Loucy (cell line): ENCODE results near the gene CCDC40.

Experiments
- H2AFZ ChIP-seq: fragments of 200-600 bp; sonication (generic); 2 replicates; pipeline ENCODE4 v1.6.0; 2016; ENCODE audit warnings: antibody characterized with exemption, mild to moderate bottlenecking, low read length, moderate library complexity
- H3F3A ChIP-seq: fragments of 200-600 bp; 2 replicates; pipeline ENCODE4 v1.6.0; 2016; ENCODE audit warnings: antibody characterized with exemption, low read depth, mild to moderate bottlenecking
- H3K27me3 ChIP-seq: fragments of 200-600 bp; sonication (generic); 2 replicates; pipeline ENCODE4 v1.6.1; 2014; ENCODE audit warnings: low read length, mild to moderate bottlenecking; ENCODE audit not compliant: insufficient read depth, poor library complexity, severe bottlenecking
- H3K36me3 ChIP-seq: fragments of 200-600 bp; sonication (generic); 2 replicates; pipeline ENCODE4 v1.6.1; 2016; ENCODE audit warnings: low read length; ENCODE audit not compliant: insufficient read depth
- H3K4me1 ChIP-seq: fragments of 200-600 bp; sonication (generic); 2 replicates; pipeline ENCODE4 v1.5.1; 2014; ENCODE audit warnings: low read length, mild to moderate bottlenecking; ENCODE audit not compliant: insufficient read depth, poor library complexity, severe bottlenecking
- H3K4me2 ChIP-seq: fragments of 200-600 bp; sonication (generic); 2 replicates; pipeline ENCODE4 v1.6.0; 2014; ENCODE audit warnings: antibody characterized with exemption, low read length, low read depth, mild to moderate bottlenecking; ENCODE audit not compliant: poor library complexity, severe bottlenecking
- H3K4me3 ChIP-seq: fragments of 200-600 bp; sonication (generic); 2 replicates; pipeline ENCODE4 v1.5.1; 2014; ENCODE audit warnings: low read length, mild to moderate bottlenecking, mixed read lengths; ENCODE audit not compliant: poor library complexity, severe bottlenecking
- H3K79me2 ChIP-seq: fragments of 200-600 bp; sonication (generic); 2 replicates; pipeline ENCODE4 v1.6.1; 2014; ENCODE audit warnings: low read length; ENCODE audit not compliant: insufficient read depth
- H3K9ac ChIP-seq: fragments of 200-600 bp; sonication (generic); 2 replicates; pipeline ENCODE4 v1.6.0; 2014; ENCODE audit warnings: mild to moderate bottlenecking, low read depth, low read length, moderate library complexity; ENCODE audit not compliant: poor library complexity, severe bottlenecking
- H3K9me2 ChIP-seq: fragments of 200-600 bp; sonication (generic); replicated peaks from 2 replicates; pipeline ENCODE4 v1.6.1; 2016; ENCODE audit warnings: low read depth, low read length, mixed read lengths
- H3K9me3 ChIP-seq: fragments of 200-600 bp; sonication (generic); 2 replicates; pipeline ENCODE4 v1.6.1; 2014; ENCODE audit warnings: mild to moderate bottlenecking, antibody characterized with exemption, low read length, low read depth; ENCODE audit not compliant: insufficient read depth
- H4K20me1 ChIP-seq: fragments of 200-600 bp; sonication (generic); 2 replicates; pipeline ENCODE4 v1.6.0; 2014; ENCODE audit warnings: antibody characterized with exemption, low read length, mild to moderate bottlenecking; ENCODE audit not compliant: insufficient read depth, poor library complexity, severe bottlenecking
- EZH2phosphoT487 ChIP-seq: fragments of 200-600 bp; IDR thresholded peaks from 2 replicates; pipeline ENCODE4 v1.6.1; 2018; ENCODE audit warnings: antibody characterized with exemption, mild to moderate bottlenecking, moderate library complexity, borderline replicate concordance
- TF ChIP-seq, protein P1 (sequence below): fragments of 200-600 bp; sonication (generic); conservative IDR thresholded peaks from 2 replicates; pipeline ENCODE4 v1.5.1; 2014; ENCODE audit warnings: mild to moderate bottlenecking, antibody characterized with exemption, low read length

CCDC40 gene

GRCh38 chr17:80058311-80058955 is 22.0 kb downstream of the CCDC40 start:
- Histone ChIP-seq H3K79me2 (no peaks in the 10 kb centered on the region), H3K27me3 (no peaks in the 10 kb centered on the region), H3K36me3 (no peaks in the 10 kb centered on the region), H4K20me1 (no peaks in the 10 kb centered on the region), H2AFZ (no peak overlapping the region), H3F3A (no peaks in the 10 kb centered on the region), H3K4me1 (no peaks in the 10 kb centered on the region), H3K9me2 (no peaks in the 10 kb centered on the region), H3K4me3 (no peak overlapping the region), H3K9me3 (no peaks in the 10 kb centered on the region), H3K9ac (no peak overlapping the region), H3K4me2 (no peak overlapping the region)
- TF ChIP-seq EZH2phosphoT487, result no peak
- TF ChIP-seq, protein P1, sequence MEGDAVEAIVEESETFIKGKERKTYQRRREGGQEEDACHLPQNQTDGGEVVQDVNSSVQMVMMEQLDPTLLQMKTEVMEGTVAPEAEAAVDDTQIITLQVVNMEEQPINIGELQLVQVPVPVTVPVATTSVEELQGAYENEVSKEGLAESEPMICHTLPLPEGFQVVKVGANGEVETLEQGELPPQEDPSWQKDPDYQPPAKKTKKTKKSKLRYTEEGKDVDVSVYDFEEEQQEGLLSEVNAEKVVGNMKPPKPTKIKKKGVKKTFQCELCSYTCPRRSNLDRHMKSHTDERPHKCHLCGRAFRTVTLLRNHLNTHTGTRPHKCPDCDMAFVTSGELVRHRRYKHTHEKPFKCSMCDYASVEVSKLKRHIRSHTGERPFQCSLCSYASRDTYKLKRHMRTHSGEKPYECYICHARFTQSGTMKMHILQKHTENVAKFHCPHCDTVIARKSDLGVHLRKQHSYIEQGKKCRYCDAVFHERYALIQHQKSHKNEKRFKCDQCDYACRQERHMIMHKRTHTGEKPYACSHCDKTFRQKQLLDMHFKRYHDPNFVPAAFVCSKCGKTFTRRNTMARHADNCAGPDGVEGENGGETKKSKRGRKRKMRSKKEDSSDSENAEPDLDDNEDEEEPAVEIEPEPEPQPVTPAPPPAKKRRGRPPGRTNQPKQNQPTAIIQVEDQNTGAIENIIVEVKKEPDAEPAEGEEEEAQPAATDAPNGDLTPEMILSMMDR, result no peak

- Histone ChIP-seq H3K4me1 (no peaks in the 10 kb centered on the region), H3K9me3 (no peaks in the 10 kb centered on the region), H3F3A (no peaks in the 10 kb centered on the region), H3K4me3 (no peak overlapping the region), H4K20me1 (no peaks in the 10 kb centered on the region), H3K9ac (no peak overlapping the region), H3K4me2 (no peak overlapping the region), H3K27me3 (no peaks in the 10 kb centered on the region), H2AFZ (no peak overlapping the region), H3K9me2 (no peaks in the 10 kb centered on the region), H3K36me3 (no peaks in the 10 kb centered on the region), H3K79me2 (no peaks in the 10 kb centered on the region)
- TF ChIP-seq, protein P1, result no peak
- TF ChIP-seq EZH2phosphoT487, result no peak
These were observed 24.2 kb downstream of the CCDC40 start for GRCh38 chr17:80060644-80061043.

DNA sequence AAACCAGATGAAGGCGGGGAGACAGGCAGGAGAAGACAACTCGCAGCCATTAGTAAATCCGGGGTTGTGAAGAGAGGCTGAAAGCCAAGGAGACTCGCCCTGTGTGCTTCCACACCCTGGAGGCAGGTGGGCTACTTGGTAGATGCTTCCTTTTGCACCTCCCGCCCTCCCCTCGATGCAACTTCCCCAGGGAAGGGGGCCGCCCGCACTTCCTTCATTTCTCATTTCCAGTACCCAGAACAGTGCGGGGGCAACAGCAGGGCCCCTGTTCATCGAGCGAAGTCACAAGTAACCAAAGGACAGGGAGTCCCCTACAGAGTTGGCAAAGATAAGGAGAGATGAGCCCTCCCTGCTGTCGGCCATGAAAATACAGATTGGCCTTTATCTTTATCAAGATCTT is 25.0 kb downstream of the CCDC40 start:
- no peak for TF ChIP-seq EZH2phosphoT487
- TF ChIP-seq, protein P1, result no peak
- Histone ChIP-seq H3K36me3 (no peaks in the 10 kb centered on the region), H3K79me2 (no peaks in the 10 kb centered on the region), H3K4me2 (no peak overlapping the region), H2AFZ (no peak overlapping the region), H3K9me3 (no peaks in the 10 kb centered on the region), H3K4me3 (no peak overlapping the region), H3K9me2 (no peaks in the 10 kb centered on the region), H3K9ac (no peak overlapping the region), H3F3A (no peaks in the 10 kb centered on the region), H3K27me3 (no peaks in the 10 kb centered on the region), H3K4me1 (no peaks in the 10 kb centered on the region), H4K20me1 (no peaks in the 10 kb centered on the region)
